ENCODE data around the gene LMOD3.
A peak's percentile ranks its signal among the peaks of the same experiment; 100 is the strongest.

LMOD3 gene

DNA sequence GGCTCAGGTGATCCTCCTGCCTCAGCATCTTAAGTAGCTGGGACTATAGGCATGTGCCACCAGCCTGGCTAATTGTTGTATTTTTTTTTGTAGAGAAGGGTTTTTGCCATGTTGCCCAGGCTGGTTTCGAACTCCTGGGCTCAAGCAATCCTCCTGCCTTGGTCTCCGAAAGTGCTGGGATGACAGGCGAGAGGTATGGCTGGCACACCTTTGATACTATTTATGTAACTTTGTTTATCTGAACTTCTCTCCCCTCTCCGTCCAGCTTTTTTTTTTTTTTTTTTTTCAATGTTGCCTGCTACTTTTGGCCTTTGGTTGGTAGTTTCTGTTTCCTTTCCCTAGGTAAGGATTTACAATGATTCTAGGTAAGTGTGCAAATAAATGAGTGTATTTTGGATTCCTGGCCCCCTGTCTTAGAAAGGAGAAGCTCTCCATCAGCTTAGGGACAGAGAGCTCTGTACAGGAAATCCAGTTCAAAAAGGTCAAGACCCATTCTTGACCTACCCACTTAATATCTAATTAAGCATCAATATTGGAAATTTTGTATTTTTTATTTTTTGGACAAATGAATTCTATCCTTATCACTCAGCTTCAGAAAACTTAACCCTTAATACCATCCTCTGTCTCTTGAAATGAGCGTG is 30.9 kb downstream of the LMOD3 start:
- DNase-seq (ENCODE audit: low read depth), result no peak
- no peak overlapping the region for H3K4me3 ChIP-seq (ENCODE audit: low read depth, low read length)
- TF ChIP-seq, protein P1, sequence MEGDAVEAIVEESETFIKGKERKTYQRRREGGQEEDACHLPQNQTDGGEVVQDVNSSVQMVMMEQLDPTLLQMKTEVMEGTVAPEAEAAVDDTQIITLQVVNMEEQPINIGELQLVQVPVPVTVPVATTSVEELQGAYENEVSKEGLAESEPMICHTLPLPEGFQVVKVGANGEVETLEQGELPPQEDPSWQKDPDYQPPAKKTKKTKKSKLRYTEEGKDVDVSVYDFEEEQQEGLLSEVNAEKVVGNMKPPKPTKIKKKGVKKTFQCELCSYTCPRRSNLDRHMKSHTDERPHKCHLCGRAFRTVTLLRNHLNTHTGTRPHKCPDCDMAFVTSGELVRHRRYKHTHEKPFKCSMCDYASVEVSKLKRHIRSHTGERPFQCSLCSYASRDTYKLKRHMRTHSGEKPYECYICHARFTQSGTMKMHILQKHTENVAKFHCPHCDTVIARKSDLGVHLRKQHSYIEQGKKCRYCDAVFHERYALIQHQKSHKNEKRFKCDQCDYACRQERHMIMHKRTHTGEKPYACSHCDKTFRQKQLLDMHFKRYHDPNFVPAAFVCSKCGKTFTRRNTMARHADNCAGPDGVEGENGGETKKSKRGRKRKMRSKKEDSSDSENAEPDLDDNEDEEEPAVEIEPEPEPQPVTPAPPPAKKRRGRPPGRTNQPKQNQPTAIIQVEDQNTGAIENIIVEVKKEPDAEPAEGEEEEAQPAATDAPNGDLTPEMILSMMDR (IDR thresholded peaks at IDR 0.05; ENCODE audit: control insufficient read depth, extremely low read depth, insufficient read depth), result no peak

DNA sequence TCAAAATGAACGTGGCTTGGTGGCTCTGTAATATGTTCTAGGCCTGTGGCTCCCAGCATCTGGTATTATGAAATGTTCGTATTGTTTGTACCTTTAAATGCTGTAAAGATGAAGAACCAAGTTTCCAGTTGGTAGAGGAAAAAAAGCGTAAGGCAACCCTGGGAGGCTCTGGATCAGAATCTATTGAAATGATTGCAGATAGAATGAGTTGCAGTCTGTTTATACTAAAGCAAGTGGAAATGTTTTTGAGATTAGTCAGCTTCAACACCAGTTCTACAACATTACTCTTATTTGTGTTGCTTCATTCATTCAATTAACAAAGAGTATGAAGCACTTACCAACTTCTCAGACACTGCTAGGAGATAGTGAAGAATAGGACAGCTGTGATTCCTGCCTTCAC is 32.4 kb downstream of the LMOD3 start:
- no peak overlapping the region for H3K4me3 ChIP-seq (ENCODE audit: low read depth, low read length)
- TF ChIP-seq, protein P1 (IDR thresholded peaks at IDR 0.05; ENCODE audit: control insufficient read depth, extremely low read depth, insufficient read depth), result no peak
- DNase-seq (ENCODE audit: low read depth), result no peak

DNA sequence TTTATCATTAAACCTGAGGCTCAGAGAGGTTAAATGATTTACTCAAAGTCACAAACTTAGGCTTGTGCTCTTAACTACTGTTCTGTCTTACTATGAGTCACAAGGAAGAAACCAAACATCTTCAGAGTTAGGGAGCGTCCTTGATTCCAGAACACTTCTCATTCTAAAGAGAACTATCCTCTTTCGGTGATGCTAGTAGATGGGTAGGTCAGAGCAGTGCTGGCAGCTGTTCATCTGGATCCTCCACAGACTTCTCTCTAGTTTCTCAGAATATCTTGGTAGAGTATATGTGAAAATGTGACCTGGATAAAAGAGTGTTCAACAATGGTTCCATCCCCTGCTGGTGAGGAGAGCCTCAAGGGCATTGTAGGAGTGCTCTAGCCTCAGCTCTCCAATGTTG is 34.3 kb downstream of the LMOD3 start:
- TF ChIP-seq, protein P1 (IDR thresholded peaks at IDR 0.05; ENCODE audit: control insufficient read depth, extremely low read depth, insufficient read depth), result no peak
- DNase-seq (ENCODE audit: low read depth), result no peak
- no peak overlapping the region for H3K4me3 ChIP-seq (ENCODE audit: low read depth, low read length)

DNA sequence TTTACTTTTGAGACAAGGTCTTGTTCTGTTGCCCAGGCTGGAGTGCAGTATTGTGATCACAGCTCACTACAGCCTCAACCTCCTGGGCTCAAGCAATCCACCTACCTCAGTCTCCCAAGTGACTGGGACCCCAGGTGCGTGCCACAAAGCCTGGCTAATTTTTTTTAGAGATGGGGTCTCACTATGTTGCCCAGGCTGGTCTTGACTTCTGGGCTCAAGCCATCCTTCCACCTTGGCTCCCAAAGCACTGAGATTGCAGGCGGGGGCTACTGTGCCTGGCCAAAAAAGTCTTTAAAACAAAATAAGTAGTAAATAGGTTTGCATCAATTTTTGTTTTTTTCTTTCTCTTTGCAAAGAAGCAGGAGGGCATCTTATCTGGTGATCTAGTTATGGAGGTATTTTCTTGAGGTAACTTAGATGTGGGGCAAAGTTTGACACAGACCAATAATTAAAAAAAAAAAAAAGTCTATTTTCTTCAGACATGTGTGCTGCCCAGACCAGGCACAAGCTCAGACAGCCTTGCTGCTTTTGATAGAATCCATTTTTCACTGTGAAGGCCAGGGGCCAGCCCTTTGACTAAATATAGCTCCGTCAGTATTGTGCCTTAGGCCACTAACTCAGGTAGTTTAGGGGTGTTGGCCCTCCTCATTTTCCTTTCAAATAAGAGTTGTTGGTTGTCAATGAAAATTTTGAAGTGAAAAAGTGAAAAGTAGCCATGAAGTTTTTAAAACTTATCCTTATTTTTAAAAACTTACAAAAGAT is 35.2 kb downstream of the LMOD3 start:
- DNase-seq (ENCODE audit: low read depth), result no peak
- H3K4me3 ChIP-seq (ENCODE audit: low read depth, low read length), result peak overlapping the region; percentile 92
- TF ChIP-seq, protein P1 (IDR thresholded peaks at IDR 0.05; ENCODE audit: control insufficient read depth, extremely low read depth, insufficient read depth), result no peak

DNA sequence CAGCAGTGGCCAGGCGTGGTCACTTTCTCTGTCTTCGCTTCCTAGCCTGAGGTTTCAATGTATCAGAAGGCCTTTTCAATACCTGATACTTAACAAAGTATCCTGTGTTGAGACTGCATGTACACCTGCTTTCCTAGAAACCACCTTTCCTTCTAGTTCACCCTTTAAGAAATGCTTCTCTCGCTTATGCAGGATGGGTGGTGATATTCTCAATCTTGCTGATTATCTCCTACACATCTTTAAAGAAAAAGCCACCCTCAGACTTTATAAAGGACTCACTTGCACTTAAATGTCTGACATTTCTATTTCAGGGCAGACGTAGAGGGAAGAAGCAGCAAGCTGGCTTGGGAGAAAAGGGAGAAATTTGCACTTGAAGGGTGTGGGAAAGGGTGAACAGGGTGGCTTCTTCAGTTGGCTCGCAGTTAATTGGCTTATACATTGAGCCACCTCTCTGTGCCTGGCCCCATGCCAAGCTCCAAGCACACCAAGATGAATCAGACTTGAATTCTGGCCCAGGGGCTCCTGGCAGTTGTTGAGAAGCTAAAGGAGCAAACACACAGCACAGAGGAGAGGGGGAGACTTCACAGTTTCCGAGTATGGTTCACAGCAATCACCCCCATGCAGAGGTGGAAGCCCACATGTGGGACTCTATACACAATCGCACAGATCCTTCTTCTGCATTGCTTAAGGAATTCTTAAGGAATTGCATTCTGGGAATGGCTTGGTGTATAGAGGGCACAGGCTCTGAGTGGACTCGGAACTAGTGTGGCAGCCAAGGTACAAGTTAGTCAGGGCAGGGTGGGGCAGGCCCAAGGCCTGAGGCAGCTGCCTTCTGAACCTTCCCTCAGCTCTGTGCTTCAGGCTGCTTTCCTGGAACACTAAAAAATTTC is 36.3 kb downstream of the LMOD3 start:
- peak; percentile 93 for DNase-seq (ENCODE audit: low read depth)
- TF ChIP-seq, protein P1 (IDR thresholded peaks at IDR 0.05; ENCODE audit: control insufficient read depth, extremely low read depth, insufficient read depth), result no peak
- peak overlapping the region; percentile 92 for H3K4me3 ChIP-seq (ENCODE audit: low read depth, low read length)

DNA sequence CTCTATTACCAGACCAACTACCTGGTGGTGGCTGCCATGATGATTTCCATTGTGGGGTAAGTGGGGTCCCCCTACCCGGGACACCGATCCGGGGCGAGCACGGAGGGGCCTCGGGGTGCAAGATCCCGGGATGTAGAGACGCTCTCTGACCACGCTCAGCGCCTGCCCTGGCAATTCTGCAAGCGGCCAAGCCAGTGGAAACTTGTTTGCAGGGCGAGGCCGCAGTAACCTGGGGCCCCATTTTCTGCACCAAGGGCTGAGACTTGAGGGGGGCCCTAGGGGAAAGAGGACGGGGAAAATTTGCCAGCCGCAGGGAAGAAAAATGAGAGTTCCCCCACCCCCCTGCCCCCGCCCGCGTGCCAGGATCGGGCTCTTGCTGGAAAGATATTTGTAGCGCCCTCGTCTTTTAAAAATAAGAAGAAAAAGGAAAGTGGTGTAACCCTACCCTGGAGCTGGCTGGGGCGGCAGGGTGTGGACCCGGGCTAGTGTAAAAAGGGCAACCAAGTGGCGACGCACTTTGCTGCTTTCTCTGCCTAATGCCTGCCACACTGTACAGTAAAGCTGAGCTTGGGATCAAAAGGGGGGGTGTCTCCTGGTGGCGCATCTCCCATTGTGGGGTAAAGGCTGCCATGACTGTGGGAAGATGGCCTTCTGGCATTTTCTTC is 37.1 kb downstream of the LMOD3 start:
- TF ChIP-seq, protein P1 (IDR thresholded peaks at IDR 0.05; ENCODE audit: control insufficient read depth, extremely low read depth, insufficient read depth), result no peak
- H3K4me3 ChIP-seq (ENCODE audit: low read depth, low read length), result peak overlapping the region; percentile 92
- DNase-seq (ENCODE audit: low read depth), result no peak
